Muscle of back (tissue), 11 donors: Measurements from ENCODE around the gene UBL4B. TPM values are rescaled to one million over a fixed set of nuclear protein-coding genes. Genes with fewer than 3 reads are reported as not detected.
A peak's percentile ranks its signal among the peaks of the same experiment; 100 is the strongest.

Experiments
- DNase-seq, 3 donors: peaks; one replicate each; pipeline versions ENCODE4 v3.0.0 to v3.0.0-alpha.2; 2013
- polyA plus RNA-seq, 10 donors: library from polyadenylated mRNA; unstranded; fragments of 120-200 nt; gene quantifications; one replicate each; pipeline ENCODE4 v1.2.1, GENCODE V29; 2013; ENCODE audit not compliant: insufficient read length in 10 of 10

UBL4B gene
- polyA plus RNA-seq, 10 donors = not detected

GRCh38 chr1:110084227-110085078 lies 27.8 kb upstream of the UBL4B start:
- DNase-seq = peak in 2 of 3 donors; percentile 43 to 81

GRCh38 chr1:110085671-110086070 lies 26.6 kb upstream of the UBL4B start:
- DNase-seq = no peak

DNA sequence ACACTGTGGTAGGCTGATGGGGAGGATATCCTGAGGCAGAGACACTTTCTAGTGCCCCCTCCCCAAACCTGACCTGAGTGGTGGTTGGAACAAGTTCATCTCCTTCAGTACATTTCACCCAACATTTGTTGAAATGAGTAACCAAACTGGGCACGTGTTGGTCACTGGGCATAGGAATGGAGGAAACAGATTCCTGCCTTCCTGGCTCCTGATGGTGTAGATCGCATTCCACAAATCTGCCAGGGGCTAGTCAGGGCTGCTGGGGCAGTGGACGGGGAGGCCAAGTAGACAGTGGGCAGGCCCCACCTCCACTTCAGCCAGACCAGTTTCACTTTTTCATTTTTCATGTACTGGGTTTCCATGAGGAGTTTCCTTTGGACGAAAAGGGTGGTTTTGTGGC lies 25.3 kb upstream of the UBL4B start:
- no peak for DNase-seq

GRCh38 chr1:110087812-110088738 lies 24.2 kb upstream of the UBL4B start:
- DNase-seq = peak in 1 of 3 donors; percentile 61

GRCh38 chr1:110088739-110089316 lies 23.4 kb upstream of the UBL4B start:
- DNase-seq = no peak

DNA sequence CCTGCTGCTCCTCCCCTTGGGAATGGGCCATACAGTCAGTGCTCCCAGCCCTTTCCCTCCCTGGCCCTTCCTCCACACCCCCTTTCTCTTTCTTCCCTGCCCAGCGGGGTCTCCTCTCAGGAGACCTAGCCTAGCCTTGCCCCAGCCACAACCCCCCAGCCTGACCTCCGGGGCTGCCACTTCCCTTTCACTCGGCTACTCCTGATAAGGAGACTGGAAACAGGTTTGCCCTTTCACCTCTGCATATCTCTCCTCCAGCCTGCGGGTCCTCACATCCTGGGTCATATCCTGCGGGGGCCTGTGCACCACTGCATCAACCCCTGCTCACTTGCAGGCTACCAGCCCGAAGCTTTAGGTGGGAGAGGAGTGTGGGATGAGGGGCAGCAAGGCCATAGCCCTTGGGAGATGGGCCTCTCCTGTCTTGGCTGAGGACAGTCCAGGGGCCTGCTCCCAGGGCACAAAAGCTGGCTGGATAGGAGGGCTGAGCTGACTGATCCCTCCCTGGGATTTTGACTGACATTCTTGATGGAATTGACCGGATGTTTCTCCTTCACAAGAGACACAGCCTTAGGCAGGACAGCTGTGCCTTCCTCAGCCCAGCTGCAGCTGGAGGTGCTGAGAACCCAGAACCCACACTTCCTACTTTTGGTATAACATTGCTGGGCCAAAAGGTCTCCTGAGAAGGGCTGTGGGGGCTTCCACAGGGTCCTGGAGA lies 22.5 kb upstream of the UBL4B start:
- DNase-seq = no peak

DNA sequence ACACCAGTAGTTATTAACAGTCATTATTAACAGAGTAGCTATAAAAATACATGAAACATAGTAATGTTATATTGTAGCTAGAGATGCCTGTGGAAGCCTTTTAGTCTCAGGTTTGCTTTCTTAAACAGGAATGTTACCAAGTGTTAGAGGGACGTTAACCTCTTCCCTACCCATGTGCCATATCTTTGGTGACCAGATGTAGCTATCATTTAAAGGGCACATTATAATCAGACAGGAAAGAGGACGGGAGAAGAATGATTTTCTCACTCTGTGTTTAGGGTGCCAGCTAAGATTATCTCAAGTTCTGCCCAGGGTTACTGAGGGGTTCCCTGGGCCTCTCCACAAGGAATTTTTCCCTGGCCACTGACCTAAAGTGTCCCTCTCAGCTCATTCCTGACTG lies 20.9 kb upstream of the UBL4B start:
- no peak for DNase-seq

DNA sequence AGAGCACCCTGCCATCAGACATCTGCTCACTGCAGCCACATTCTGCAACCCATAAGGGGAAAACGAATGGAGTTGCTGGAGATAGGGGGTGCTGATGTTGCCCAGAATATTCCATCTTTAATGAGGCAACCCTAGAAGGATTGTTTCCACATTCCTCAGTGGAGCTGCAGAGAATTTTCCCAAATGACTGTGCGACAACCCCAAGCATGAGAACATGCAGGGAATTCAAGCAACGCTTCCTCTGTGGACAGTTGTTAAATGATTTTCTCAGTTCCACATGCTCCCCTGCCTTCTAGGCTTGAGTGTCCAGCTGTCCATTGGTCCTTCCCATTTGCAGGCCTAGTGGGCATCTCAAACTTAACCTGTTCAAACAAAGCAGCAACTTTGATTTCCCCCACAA lies 20.5 kb upstream of the UBL4B start:
- DNase-seq = no peak

GRCh38 chr1:110092991-110093390 lies 19.3 kb upstream of the UBL4B start:
- DNase-seq = no peak

- no peak for DNase-seq
Measured at GRCh38 chr1:110094931-110095654, 17.1 kb upstream of the UBL4B start.

- no peak for DNase-seq
Measured at GRCh38 chr1:110097507-110098221, 14.6 kb upstream of the UBL4B start.

DNA sequence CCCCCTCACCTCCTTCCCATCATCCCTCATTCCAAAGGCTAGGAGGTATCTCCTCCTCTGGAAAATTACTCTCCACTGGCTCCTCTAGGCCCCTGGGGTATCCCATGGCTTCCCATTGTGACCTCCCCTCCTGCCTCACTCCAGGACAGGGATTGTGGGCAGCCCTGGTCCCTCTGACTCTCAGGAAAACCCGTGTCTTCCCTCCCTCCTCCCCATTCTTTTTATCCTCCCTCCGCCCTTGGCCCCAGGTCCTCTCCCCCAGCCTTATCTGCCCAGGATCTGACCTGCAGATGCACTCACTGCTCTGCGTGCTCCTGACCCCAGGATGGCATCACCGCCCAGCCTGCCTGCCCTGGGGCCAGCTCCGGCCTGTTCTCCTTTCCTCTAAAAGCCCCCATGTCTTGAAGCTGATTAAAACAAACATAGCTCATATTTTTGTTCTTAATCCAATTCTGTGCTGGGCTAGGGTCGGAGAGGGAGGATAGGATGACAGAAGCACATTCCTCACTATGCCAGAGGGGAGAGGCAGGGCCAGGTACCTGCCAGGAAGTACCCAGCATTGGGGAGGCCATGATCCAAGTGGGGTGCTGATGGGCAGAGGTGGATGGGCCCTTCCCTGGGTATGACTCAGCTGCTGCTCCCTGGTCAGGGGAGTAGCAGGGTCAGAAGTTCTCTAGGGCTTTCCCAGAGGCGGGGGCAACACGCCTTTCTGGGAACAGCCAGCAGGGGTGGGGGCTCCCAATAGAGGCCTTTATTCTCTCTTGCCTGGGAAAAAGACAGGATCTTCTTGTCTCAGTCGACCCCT lies 13.8 kb upstream of the UBL4B start:
- DNase-seq = no peak

DNA sequence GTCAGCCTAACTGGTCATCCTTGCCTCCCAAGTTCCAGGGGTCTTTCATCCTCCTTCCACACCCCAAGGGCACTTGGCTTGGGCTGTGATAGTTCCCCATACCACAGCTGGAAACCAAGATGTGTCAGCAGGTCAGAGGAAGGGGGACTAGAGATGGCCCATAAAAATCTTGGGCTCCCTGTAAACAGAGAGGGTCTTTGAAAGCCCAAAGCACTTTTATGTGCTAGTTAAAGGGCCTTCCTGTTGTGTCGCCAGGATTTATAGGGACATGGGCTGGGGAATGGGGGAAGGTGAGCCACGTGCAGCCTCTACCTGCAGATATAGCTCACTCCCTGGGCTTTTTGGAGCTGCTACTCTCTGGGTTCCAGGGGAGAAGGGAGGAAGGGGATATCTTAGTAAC lies 11.9 kb upstream of the UBL4B start:
- DNase-seq = no peak

DNA sequence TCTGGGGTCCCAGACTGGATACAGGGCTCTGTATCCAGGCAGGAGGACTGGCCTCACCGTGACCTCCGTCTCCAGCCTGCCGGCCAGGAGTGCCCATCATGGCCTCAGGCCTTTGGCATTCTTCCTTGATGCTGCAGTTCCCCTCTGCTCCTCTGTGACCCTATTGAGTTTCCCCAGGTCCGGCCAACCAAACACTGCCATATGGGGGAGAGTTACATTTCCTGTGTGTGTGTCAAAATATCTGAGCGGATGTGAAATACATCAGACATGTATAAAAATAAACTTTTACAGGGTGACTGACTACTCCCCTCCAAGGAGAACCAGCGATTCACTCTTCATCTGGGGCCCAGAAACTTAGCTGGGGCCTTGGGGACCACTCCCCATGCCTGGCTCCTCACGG lies 10.2 kb upstream of the UBL4B start:
- peak in 1 of 3 donors; percentile 37 for DNase-seq

GRCh38 chr1:110106013-110106941 lies 6.0 kb upstream of the UBL4B start:
- DNase-seq = peak; percentile 41 to 80 (median 64)

DNA sequence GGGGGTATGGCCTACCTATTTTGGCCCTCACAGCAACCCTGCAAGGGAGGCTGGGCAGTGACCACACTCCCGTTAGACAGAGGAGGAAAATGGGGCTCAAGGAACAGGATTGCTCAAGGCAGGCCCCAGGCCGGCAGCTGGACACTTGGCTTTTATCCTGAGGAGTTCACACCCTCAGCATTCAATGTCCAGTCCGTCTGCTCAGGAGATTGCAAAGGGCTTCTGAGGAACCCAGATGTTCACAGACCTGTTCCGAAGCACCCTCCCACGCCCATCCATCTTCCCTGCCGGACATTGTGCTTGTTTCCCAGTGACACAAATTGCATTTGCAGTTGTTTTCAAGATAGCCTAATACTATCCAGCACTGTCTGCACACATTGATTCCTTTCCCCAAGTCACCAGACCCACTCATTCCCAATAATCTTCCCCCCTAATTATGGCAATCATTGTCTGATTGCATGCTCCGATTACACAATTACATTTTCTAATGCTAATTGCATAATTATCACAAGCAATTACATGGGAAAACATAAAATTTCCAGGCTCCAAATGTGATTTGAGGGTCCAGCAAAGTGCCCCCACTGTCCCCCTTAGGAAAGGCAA lies 4.3 kb upstream of the UBL4B start:
- no peak for DNase-seq

DNA sequence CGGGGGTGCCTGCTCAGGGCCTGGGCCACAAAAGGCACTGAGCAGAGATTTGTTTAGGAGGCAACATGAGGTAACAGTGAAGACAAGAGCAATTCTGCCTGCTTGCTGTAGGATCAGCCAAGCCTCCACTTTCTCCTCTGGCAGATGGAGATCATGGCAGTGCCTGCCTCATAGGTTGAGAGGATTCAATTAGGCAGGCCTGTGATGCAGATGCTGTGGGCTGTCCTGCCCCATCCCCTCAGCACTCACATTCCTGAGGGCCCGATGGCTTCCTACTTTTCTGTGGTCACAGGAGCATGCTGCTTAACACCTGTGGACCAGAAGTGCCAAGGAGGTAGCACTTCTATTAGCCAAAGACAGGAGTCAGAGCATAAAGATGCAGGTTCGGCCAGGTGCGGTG lies 1.2 kb upstream of the UBL4B start:
- DNase-seq = no peak

DNA sequence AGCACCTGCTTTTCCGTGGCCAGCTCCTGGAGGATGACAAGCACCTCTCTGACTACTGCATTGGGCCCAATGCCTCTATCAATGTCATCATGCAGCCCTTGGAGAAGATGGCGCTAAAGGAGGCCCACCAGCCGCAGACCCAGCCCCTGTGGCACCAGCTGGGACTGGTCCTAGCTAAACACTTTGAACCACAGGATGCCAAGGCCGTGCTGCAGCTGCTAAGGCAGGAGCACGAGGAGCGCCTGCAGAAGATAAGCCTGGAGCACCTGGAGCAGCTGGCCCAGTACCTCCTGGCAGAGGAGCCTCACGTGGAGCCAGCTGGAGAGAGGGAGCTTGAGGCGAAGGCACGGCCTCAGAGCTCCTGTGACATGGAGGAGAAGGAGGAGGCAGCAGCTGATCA lies 413 bp downstream of the UBL4B start:
- no peak for DNase-seq
